Type B pancreatic cell (in vitro differentiated cells): ENCODE measurements around the gene TNP1. TPM values are rescaled to one million over a fixed set of nuclear protein-coding genes. Genes with fewer than 3 reads are reported as not detected.

Experiments used
- DNase-seq: peaks from one replicate; pipeline ENCODE4 v3.0.0; 2021; ENCODE audit warnings: mixed read lengths; ENCODE audit not compliant: unreplicated experiment; ENCODE audit errors: extremely low spot score
- H3K27ac Mint-ChIP-seq: 2 replicates; pipeline ENCODE4 v1.8.0; 2021; ENCODE audit warnings: mild to moderate bottlenecking, mixed read lengths
- H3K27me3 Mint-ChIP-seq: 2 replicates; pipeline ENCODE4 v1.8.0; 2021; ENCODE audit warnings: mixed read lengths
- H3K36me3 Mint-ChIP-seq: 2 replicates; pipeline ENCODE4 v1.8.0; 2021; ENCODE audit warnings: mixed read lengths
- H3K4me1 Mint-ChIP-seq: one replicate; pipeline ENCODE4 v1.8.0; 2021; ENCODE audit warnings: mixed read lengths; ENCODE audit not compliant: unreplicated experiment
- H3K4me3 Mint-ChIP-seq: 2 replicates; pipeline ENCODE4 v1.8.0; 2021; ENCODE audit warnings: mild to moderate bottlenecking, mixed read lengths
- H3K9me3 Mint-ChIP-seq: 2 replicates; pipeline ENCODE4 v1.8.0; 2021; ENCODE audit warnings: mixed read lengths
- CTCF ChIP-seq: fragments of 200-600 bp; sonication (generic); conservative IDR thresholded peaks from 2 replicates; pipeline ENCODE4 v1.5.0; 2021; ENCODE audit warnings: antibody characterized with exemption, mild to moderate bottlenecking
- total RNA-seq: library from RNA; stranded (reverse); gene quantifications from 2 replicates; pipeline ENCODE4 v1.2.1, GENCODE V29; 2021; ENCODE audit warnings: low replicate concordance

TNP1 gene
- total RNA-seq, 1 donor from 2014 or later, result not detected

GRCh38 chr2:216870508-216871332, 10.9 kb upstream of the TNP1 start:
- Mint-ChIP-seq H3K4me1 (no peaks in the 10 kb centered on the region), H3K27me3 (no peaks in the 10 kb centered on the region), H3K9me3 (peaks cover 10% of the 10 kb centered on the region), H3K4me3 (no peak overlapping the region), H3K27ac (peak overlapping the region; percentile 24), H3K36me3 (no peaks in the 10 kb centered on the region)
- no peak for TF ChIP-seq CTCF
- no peak for DNase-seq

- Mint-ChIP-seq H3K4me3 (no peak overlapping the region), H3K4me1 (peaks cover 5% of the 10 kb centered on the region), H3K9me3 (peaks cover 10% of the 10 kb centered on the region), H3K27me3 (peaks cover 3% of the 10 kb centered on the region), H3K36me3 (no peaks in the 10 kb centered on the region), H3K27ac (no peak overlapping the region)
- DNase-seq, result no peak
- TF ChIP-seq CTCF, result no peak
These were observed 6.7 kb upstream of the TNP1 start for GRCh38 chr2:216866515-216867095.

- Mint-ChIP-seq H3K36me3 (peaks cover 4% of the 10 kb centered on the region), H3K4me1 (peaks cover 5% of the 10 kb centered on the region)
- no peak for DNase-seq
These were observed 5.8 kb upstream of the TNP1 start for GRCh38 chr2:216865658-216866057.

GRCh38 chr2:216863946-216864345, 4.1 kb upstream of the TNP1 start:
- H3K27me3 Mint-ChIP-seq, result peaks cover 8% of the 10 kb centered on the region
- H3K36me3 Mint-ChIP-seq, result peaks cover 4% of the 10 kb centered on the region
- H3K27ac Mint-ChIP-seq, result no peak overlapping the region
- no peaks in the 10 kb centered on the region for H3K9me3 Mint-ChIP-seq
- no peak for DNase-seq
- H3K4me3 Mint-ChIP-seq, result no peak overlapping the region
- no peak for TF ChIP-seq CTCF
- H3K4me1 Mint-ChIP-seq, result peaks cover 5% of the 10 kb centered on the region

More at GRCh38 chr2:216865658-216866057, 5.8 kb upstream of the TNP1 start:
- Mint-ChIP-seq H3K4me3 (no peak overlapping the region), H3K9me3 (peaks cover under 1% of the 10 kb centered on the region), H3K27me3 (peaks cover 8% of the 10 kb centered on the region), H3K27ac (no peak overlapping the region)
- TF ChIP-seq CTCF, result no peak

- no peaks in the 10 kb centered on the region for H3K9me3 Mint-ChIP-seq
- H3K36me3 Mint-ChIP-seq, result peaks cover 4% of the 10 kb centered on the region
- H3K27me3 Mint-ChIP-seq, result peaks cover 8% of the 10 kb centered on the region
- no peak for TF ChIP-seq CTCF
- H3K27ac Mint-ChIP-seq, result no peak overlapping the region
- no peak overlapping the region for H3K4me3 Mint-ChIP-seq
- DNase-seq, result no peak
- H3K4me1 Mint-ChIP-seq, result peaks cover 7% of the 10 kb centered on the region
These were observed 2.9 kb upstream of the TNP1 start for GRCh38 chr2:216862628-216863398.
